ENCODE data around the gene GALR1. TPM values are rescaled to one million over a fixed set of nuclear protein-coding genes. Genes with fewer than 3 reads are reported as not detected.

GALR1 gene
- total and polyA plus RNA-seq, 2 donors (not counting 3 experiments of a cell fraction or from before 2014, with no cell fraction given): not detected

GRCh38 chr18:77314952-77315351 is 65.3 kb downstream of the GALR1 start:
- no peak overlapping the region for H3K4me3 ChIP-seq (replicated peaks in 1 of 3; ENCODE audit: insufficient read depth in 1 of 3, low read depth in 1 of 3, low read length in 3 of 3)
- H3K9me3 ChIP-seq (replicated peaks; ENCODE audit: control insufficient read depth, insufficient read depth, low read length): peaks cover 3% of the 10 kb centered on the region
- no peak overlapping the region for H2AFZ ChIP-seq (ENCODE audit: low read depth, low read length)
- no peak overlapping the region for H3K9ac ChIP-seq (replicated peaks; ENCODE audit: extremely low read depth, insufficient read depth, low read length)
- H3K4me2 ChIP-seq (ENCODE audit: insufficient read depth, low read length): no peak overlapping the region
- ChIA-PET CTCF (no interaction called here), POLR2A (no interaction called here)
- no peaks in the 10 kb centered on the region for H3K36me3 ChIP-seq (ENCODE audit: control insufficient read depth in 2 of 2, extremely low read depth in 1 of 2, insufficient read depth in 2 of 2, low read length in 2 of 2)
- TF ChIP-seq JUN (IDR thresholded peaks at IDR 0.05; ENCODE audit: borderline replicate concordance, insufficient read depth, insufficient read length, low read depth) (no peak), POLR2A (IDR thresholded peaks at IDR 0.05; ENCODE audit: low read depth, low read length) (no peak), POLR2AphosphoS5 (IDR thresholded peaks at IDR 0.05; ENCODE audit: insufficient read depth, low read depth, low read length) (no peak), FOS (IDR thresholded peaks at IDR 0.05; ENCODE audit: borderline replicate concordance, insufficient read depth, low read length) (no peak)
- intact Hi-C loops (cut with micrococcal nuclease) (no loop called here), dilution Hi-C loops (cut with MboI; ENCODE audit: extremely low pct_ligation_motif_present, low sequenced_read_pairs) (no loop called here)
- DNase-seq (ENCODE audit: low read depth, low spot score): no peak
- no peaks in the 10 kb centered on the region for H3K9me1 ChIP-seq (replicated peaks; ENCODE audit: control insufficient read depth, extremely low read depth, insufficient read depth, low read length)
- no peaks in the 10 kb centered on the region for H3K4me1 ChIP-seq (ENCODE audit: control insufficient read depth, extremely low read depth, insufficient read depth, low read length)
- H3K79me2 ChIP-seq (ENCODE audit: control insufficient read depth, insufficient read depth, low read length): no peaks in the 10 kb centered on the region
- FAIRE-seq: no peak
- no peaks in the 10 kb centered on the region for H3K27me3 ChIP-seq (ENCODE audit: control insufficient read depth in 2 of 2, insufficient read depth in 2 of 2, low read length in 2 of 2)
- BruUV-seq (replicated peaks): no TSS peak
- no peaks in the 10 kb centered on the region for H4K20me1 ChIP-seq (replicated peaks; ENCODE audit: control insufficient read depth, extremely low read depth, insufficient read depth, low read length)
- no peak overlapping the region for H3K27ac ChIP-seq (ENCODE audit: insufficient read depth, low read depth, low read length)

- no peak for DNase-seq (ENCODE audit: low read depth, low spot score)
- Histone ChIP-seq H4K20me1 (replicated peaks; ENCODE audit: control insufficient read depth, extremely low read depth, insufficient read depth, low read length) (no peaks in the 10 kb centered on the region), H3K4me3 (replicated peaks in 1 of 3; ENCODE audit: insufficient read depth in 1 of 3, low read depth in 1 of 3, low read length in 3 of 3) (no peak overlapping the region), H3K27me3 (ENCODE audit: control insufficient read depth in 2 of 2, insufficient read depth in 2 of 2, low read length in 2 of 2) (no peaks in the 10 kb centered on the region), H3K9ac (replicated peaks; ENCODE audit: extremely low read depth, insufficient read depth, low read length) (no peak overlapping the region), H3K4me1 (ENCODE audit: control insufficient read depth, extremely low read depth, insufficient read depth, low read length) (no peaks in the 10 kb centered on the region), H3K4me2 (ENCODE audit: insufficient read depth, low read length) (no peak overlapping the region), H3K79me2 (ENCODE audit: control insufficient read depth, insufficient read depth, low read length) (no peaks in the 10 kb centered on the region), H3K27ac (ENCODE audit: insufficient read depth, low read depth, low read length) (no peak overlapping the region), H3K36me3 (ENCODE audit: control insufficient read depth in 2 of 2, extremely low read depth in 1 of 2, insufficient read depth in 2 of 2, low read length in 2 of 2) (no peaks in the 10 kb centered on the region), H3K9me1 (replicated peaks; ENCODE audit: control insufficient read depth, extremely low read depth, insufficient read depth, low read length) (no peaks in the 10 kb centered on the region), H3K9me3 (replicated peaks; ENCODE audit: control insufficient read depth, insufficient read depth, low read length) (peaks cover 3% of the 10 kb centered on the region), H2AFZ (ENCODE audit: low read depth, low read length) (no peak overlapping the region)
- intact Hi-C loops (cut with micrococcal nuclease): no loop called here
- no TSS peak for BruUV-seq (replicated peaks)
- TF ChIP-seq FOS (IDR thresholded peaks at IDR 0.05; ENCODE audit: borderline replicate concordance, insufficient read depth, low read length) (no peak), GATA2 (IDR thresholded peaks at IDR 0.05; ENCODE audit: insufficient read depth, insufficient read length, low read depth, low read length) (no peak), POLR2AphosphoS5 (IDR thresholded peaks at IDR 0.05; ENCODE audit: insufficient read depth, low read depth, low read length) (no peak), POLR2A (IDR thresholded peaks at IDR 0.05; ENCODE audit: low read depth, low read length) (no peak), CTCF (IDR thresholded peaks at IDR 0.05; ENCODE audit: extremely low read depth in 1 of 2, insufficient read depth in 1 of 2, low read depth in 1 of 2, low read length in 2 of 2) (no peak), MYC (IDR thresholded peaks at IDR 0.05; ENCODE audit: low read depth, low read length) (no peak), EZH2 (IDR thresholded peaks at IDR 0.05; ENCODE audit: borderline replicate concordance, low read depth, low read length, severe bottlenecking) (no peak), JUN (IDR thresholded peaks at IDR 0.05; ENCODE audit: borderline replicate concordance, insufficient read depth, insufficient read length, low read depth) (no peak), MAX (IDR thresholded peaks at IDR 0.05; ENCODE audit: insufficient read depth, insufficient read length) (no peak)
- ChIA-PET POLR2A (no interaction called here), CTCF (no interaction called here)
- FAIRE-seq: no peak
- dilution Hi-C loops (cut with MboI; ENCODE audit: extremely low pct_ligation_motif_present, low sequenced_read_pairs): no loop called here
Observed at GRCh38 chr18:77316008-77316407, 66.4 kb downstream of the GALR1 start.

Data from endothelial cell of umbilical vein (primary cell).